ENCODE data around the gene NEO1.
"Not testable (repeated sequence)": the region's sequence is repeated elsewhere in the genome, so short reads cannot be mapped to it uniquely, and the experiment has no call there.

The NEO1 gene

DNA sequence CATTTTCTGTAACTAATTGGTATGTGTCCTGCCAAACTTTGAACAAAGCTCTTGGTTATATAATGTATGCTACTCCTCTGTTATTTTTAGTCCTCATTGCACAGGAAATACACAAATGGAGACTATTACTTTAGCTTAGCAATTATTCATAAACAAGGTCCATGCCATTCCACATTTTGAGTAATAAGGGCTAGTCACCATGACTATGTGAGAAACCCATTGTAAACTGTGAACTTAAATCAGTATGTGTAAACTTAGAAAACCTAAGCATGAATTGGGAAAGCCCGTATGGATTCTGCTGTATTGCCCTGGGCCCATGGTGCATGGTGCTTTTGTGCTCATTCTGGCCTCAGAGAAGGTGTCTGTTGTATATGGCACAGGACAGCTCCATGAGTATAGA lies 216.2 kb downstream of the NEO1 start:
- DNase-seq: no peak

GRCh38 chr15:73270366-73271097 lies 218.3 kb downstream of the NEO1 start:
- DNase-seq: no peak

DNA sequence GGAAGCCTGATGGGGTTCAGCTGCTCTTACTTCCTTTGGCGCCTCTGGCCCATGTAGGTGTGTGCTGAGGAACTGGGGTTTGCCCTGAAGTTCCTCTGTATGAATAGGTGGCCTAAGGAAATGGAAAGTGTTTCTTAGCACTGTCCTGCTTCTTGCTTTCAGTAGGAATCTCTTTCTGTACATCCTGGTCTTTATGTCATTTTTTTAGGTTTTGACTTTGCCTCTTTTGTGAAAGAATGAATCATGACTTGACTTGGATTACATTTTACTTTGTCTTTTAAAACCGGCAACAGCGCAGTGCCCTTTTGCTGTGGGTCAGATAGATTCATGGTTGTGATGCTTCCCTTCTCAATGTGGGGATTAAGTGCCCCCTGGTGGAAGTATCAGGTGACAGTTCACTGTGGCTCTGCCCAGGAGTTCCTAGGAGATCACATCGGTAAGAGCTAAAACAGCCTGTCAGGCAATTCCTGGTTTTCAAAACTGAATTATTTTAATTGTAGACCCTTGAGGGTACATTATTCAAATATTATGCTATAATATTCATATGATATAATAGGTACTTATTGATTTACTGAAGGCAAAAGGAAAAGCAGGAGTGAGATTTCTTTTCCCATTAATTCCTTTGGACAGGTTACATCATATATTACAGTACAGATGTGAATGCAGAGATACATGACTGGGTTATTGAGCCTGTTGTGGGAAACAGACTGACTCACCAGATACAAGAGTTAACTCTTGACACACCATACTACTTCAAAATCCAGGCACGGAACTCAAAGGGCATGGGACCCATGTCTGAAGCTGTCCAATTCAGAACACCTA lies 221.1 kb downstream of the NEO1 start:
- DNase-seq: peak; percentile 20 to 44

- DNase-seq: no peak
Measured at GRCh38 chr15:73275862-73276261, 223.6 kb downstream of the NEO1 start.

DNA sequence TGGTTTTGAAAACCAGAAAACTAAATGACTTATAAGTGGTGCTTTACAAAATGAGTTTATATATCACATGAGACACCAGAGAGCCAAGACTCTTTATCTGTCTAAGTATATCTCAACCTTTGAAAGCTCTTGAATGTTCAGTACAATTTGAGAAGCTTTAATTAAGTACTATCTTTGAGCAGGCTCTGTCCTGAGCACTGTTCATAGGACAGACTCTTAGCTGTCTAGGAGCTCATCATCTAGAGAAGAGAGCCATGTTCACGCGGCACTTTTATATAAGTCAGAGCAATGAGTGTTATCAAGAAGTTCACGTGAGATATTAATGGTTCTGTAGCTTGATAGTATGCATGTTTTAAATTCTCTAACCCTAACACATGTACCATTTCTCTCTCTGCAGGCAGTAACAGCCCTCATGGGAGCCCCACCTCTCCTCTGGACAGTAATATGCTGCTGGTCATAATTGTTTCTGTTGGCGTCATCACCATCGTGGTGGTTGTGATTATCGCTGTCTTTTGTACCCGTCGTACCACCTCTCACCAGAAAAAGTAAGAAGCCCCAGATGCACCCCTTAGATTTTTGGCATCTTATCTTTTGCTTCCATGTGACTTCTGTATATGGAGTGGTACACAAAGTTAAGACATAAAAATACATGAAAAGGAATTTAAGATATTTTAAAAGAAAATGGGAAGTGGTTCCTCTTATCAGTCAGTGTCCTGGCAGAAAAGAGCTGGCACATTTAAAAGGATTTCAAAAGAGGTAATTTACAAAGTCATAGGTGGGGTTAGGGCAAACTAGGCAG lies 230.5 kb downstream of the NEO1 start:
- DNase-seq: no peak

DNA sequence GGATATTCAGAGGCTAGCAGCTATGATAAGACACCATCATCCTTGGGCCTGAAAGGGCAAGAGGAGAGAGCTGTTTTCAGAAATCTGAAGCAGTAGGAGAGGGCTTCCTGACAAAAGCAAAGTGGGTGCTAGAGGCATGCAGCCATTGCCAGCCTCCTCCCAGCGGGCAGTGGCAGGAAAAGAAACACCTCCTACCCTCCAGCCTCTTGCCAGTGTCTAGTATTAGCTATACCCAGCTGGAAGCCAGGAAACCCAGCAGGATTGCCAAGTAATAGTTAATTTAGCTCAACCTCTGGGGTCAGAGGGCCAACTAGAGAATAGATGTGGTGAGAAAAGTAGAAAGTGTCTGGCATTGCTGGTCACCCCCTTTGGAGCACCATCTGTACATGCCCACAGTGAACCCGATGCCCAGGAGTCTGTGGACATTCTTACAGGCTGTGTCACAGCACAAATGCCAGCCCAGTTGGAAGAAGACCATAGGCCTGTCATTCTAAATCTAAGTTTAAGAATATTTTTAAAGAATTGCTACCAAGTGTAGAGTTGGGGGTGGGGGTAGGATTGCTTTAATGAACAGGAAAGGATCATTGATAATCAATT lies 231.2 kb downstream of the NEO1 start:
- no peak for DNase-seq

- no peak for DNase-seq
Measured at GRCh38 chr15:73284090-73284716, 231.9 kb downstream of the NEO1 start.

GRCh38 chr15:73286311-73286710 lies 234.0 kb downstream of the NEO1 start:
- DNase-seq: no peak

- no peak for DNase-seq
Measured at GRCh38 chr15:73287019-73287418, 234.8 kb downstream of the NEO1 start.

GRCh38 chr15:73291441-73291840 lies 239.2 kb downstream of the NEO1 start:
- DNase-seq: no peak

DNA sequence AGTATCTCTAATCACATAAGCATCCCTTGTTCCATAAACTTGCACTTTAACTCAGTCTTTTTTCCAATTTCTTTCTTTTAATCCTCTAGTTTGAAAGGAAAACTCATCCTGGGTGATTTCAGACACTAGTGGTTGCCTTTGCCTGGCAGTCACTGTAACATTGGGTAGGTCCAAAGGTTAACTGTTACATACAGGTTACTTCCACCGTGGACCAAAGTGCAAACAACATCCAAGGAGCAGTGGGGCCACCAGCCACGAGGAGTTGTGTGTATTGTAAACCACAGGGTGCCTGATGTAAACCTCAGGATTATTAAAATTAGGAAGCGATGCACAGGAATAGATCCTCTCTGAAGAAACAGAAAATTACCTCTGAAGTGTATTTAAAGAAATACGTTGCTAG lies 241.5 kb downstream of the NEO1 start:
- DNase-seq: no peak

GRCh38 chr15:73295630-73296286 lies 243.5 kb downstream of the NEO1 start:
- no peak for DNase-seq

- no peak for DNase-seq
Measured at GRCh38 chr15:73296609-73297353, 244.5 kb downstream of the NEO1 start.

DNA sequence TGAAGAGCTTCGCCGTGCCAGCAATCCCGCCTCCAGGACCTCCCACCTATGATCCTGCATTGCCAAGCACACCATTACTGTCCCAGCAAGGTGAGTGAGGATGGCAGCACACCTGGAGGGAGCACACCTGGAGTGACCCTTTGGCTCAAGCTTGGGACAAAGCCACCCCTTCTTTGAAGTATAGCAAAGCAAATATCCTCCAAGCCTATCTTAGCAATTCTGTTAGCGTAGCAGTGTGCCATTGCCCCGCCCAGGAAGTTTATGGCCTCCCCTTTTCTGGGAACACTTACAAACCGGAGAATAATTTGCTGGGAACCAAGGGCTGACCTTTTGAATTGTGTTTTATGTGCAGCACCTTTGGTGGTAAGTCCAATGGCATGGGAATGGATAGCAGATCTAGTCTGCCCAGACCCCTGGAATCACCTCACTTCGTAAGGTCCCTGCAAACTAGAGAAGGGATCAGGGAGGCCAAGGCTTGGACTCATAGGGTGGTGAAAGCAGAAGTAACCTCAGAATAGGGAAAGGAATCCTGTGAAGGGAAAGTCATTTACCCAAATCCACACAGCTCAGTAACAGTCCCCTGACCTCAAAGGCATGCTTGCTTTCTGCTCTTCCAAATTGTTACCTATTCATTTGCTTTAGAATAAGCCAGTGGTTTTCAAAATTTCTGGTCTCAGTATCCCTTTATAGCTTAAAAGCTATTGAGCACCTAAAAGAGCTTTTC lies 246.4 kb downstream of the NEO1 start:
- no peak for DNase-seq

DNA sequence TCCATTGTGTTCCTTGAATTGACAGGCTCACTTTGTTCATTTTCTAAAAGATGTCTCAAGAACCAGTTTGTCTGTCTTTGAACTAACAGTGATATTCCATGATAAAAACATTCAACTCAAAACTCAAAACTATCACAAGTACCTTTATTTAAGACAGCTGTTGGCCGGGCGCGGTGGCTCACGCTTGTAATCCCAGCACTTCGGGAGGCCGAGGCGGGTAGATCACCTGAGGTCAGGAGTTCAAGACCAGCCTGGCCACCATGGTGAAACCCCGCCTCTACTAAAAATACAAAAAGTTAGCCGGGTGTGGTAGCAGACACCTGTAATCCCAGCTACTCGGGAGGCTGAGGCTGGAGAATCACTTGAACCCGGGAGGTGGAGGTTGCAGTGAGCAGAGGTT lies 248.0 kb downstream of the NEO1 start:
- not testable (repeated sequence) for DNase-seq

DNA sequence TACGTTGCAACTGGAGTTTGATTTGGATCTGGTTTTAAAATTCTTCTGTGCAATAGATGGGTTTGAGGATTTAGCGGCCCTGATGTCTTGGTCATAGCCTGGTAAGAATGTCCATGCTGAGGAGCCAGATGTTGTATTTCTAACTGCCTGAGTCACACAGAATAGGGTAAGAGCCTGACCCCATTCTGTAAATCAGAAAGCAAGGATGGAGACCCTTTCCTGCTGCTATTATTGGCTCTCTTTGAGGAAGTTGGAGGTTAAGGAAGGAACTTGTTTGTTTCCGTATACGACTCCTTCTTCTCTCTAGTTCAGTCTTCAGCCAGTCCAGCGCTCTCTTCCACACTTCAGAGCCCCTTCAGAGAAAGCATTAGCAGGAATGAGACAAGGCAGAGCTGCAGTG lies 251.4 kb downstream of the NEO1 start:
- no peak for DNase-seq

GRCh38 chr15:73305331-73306211 lies 253.3 kb downstream of the NEO1 start:
- DNase-seq: no peak

DNA sequence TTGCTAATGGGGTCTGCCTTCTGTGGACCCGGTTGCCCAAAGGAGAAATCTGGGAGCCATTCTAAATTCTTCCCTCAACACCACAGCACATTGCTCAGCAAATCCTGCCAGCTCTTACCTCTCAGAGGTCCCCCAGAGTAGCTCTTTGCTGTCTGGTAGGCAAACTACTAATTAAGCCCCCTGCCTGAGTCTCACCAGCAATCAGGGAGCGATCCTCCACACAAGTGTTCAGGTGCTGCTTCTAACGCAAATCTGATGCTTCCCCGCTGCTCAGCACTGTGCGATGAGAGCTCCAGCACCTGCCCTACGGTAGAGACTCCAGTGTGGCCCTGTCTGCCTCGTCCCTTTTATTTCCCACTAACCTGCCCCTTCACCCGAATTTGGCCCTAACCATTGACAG lies 256.0 kb downstream of the NEO1 start:
- no peak for DNase-seq

- no peak for DNase-seq
Measured at GRCh38 chr15:73313861-73314260, 261.6 kb downstream of the NEO1 start.
